ENCODE results near the gene KRTAP10-4. TPM values are rescaled to one million over a fixed set of nuclear protein-coding genes. Genes with fewer than 3 reads are reported as not detected.
"Not testable (repeated sequence)": the region's sequence is repeated elsewhere in the genome, so short reads cannot be mapped to it uniquely, and the experiment has no call there.

Gene KRTAP10-4
- total and polyA plus RNA-seq, 10 of the 15 experiments (the other 5 are each of a cell fraction or from before 2014, with no cell fraction given) = not detected

GRCh38 chr21:44558329-44558675, 15.2 kb upstream of the KRTAP10-4 start:
- H3K4me2 ChIP-seq (ENCODE audit: control insufficient read depth, insufficient read depth); H3K9me3 ChIP-seq (replicated peaks; ENCODE audit: control insufficient read depth, insufficient read depth, low read length); CTCF ChIA-PET; in situ Hi-C loops (cut with MboI); H3K4me1 ChIP-seq (ENCODE audit: control insufficient read depth, insufficient read depth, low read length); H3K9ac ChIP-seq (ENCODE audit: control insufficient read depth, insufficient read depth, low read length); H3K27ac ChIP-seq (ENCODE audit: control insufficient read depth, insufficient read depth); SMC1A ChIA-PET (ENCODE audit: uncharacterized antibody, unreplicated experiment); intact Hi-C loops (cut with micrococcal nuclease; ENCODE audit: unreplicated experiment); H3K27me3 ChIP-seq (replicated peaks in 1 of 2; ENCODE audit: control insufficient read depth in 2 of 2, insufficient read depth in 2 of 2, low read length in 1 of 2); H3K36me3 ChIP-seq (ENCODE audit: control insufficient read depth in 2 of 2, insufficient read depth in 2 of 2, low read length in 1 of 2); RAD21 ChIA-PET (ENCODE audit: unreplicated experiment); H3K4me3 ChIP-seq; POLR2A ChIA-PET; H4K20me1 ChIP-seq (ENCODE audit: control insufficient read depth, insufficient read depth); BruUV-seq (replicated peaks); H2AFZ ChIP-seq (ENCODE audit: control insufficient read depth, low read depth, low read length); DNase-seq (ENCODE audit: low read depth, low spot score); FAIRE-seq; H3K79me2 ChIP-seq (ENCODE audit: control insufficient read depth, insufficient read depth, low read length); ATAC-seq: not testable (repeated sequence)
- WGBS (ENCODE audit: insufficient coverage, insufficient replicate concordance, low lambda C conversion rate, missing lambda C conversion rate) = 25% methylated on average over 8 of the region's 10 CpGs

GRCh38 chr21:44558695-44559094, 14.8 kb upstream of the KRTAP10-4 start, which contains the start of gene KRTAP10-3:
Gene KRTAP10-3, minus strand, starts transcription at chr21:44558795. Its CDS starts 80 bp downstream, at chr21:44558715.
- Histone ChIP-seq H4K20me1 (ENCODE audit: control insufficient read depth, insufficient read depth) (no peaks in the 10 kb centered on the region), H3K4me1 (ENCODE audit: control insufficient read depth, insufficient read depth, low read length) (no peaks in the 10 kb centered on the region), H3K27ac (ENCODE audit: control insufficient read depth, insufficient read depth) (no peak within 1 kb of the TSS), H3K27me3 (replicated peaks in 1 of 2; ENCODE audit: control insufficient read depth in 2 of 2, insufficient read depth in 2 of 2, low read length in 1 of 2) (no peaks in the 10 kb centered on the region; a peak in 1 of 4 replicates), H3K9me3 (replicated peaks; ENCODE audit: control insufficient read depth, insufficient read depth, low read length) (no peaks in the 10 kb centered on the region; the same call in 2 of the 3 replicates), H3K4me2 (ENCODE audit: control insufficient read depth, insufficient read depth) (no peak within 1 kb of the TSS), H3K36me3 (ENCODE audit: control insufficient read depth in 2 of 2, insufficient read depth in 2 of 2, low read length in 1 of 2) (no peaks in the 10 kb centered on the region), H3K79me2 (ENCODE audit: control insufficient read depth, insufficient read depth, low read length) (no peaks in the 10 kb centered on the region), H2AFZ (ENCODE audit: control insufficient read depth, low read depth, low read length) (no peak within 1 kb of the TSS), H3K9ac (ENCODE audit: control insufficient read depth, insufficient read depth, low read length) (no peak within 1 kb of the TSS), H3K4me3 (no peak within 1 kb of the TSS)
- ChIA-PET POLR2A (no interaction called here), RAD21 (ENCODE audit: unreplicated experiment) (no interaction called here), SMC1A (ENCODE audit: uncharacterized antibody, unreplicated experiment) (no interaction called here), CTCF (no interaction called here)
- WGBS (ENCODE audit: insufficient coverage, insufficient replicate concordance, low lambda C conversion rate, missing lambda C conversion rate) = 24% methylated on average over 5 of the region's 5 CpGs
- DNase-seq (ENCODE audit: low read depth, low spot score) = no peak
- intact Hi-C loops (cut with micrococcal nuclease; ENCODE audit: unreplicated experiment) = no loop called here
- in situ Hi-C loops (cut with MboI) = no loop called here
- FAIRE-seq = no peak
- BruUV-seq (replicated peaks) = no TSS peak
- ATAC-seq = no peak
- TF ChIP-seq STAT3 (IDR thresholded peaks at IDR 0.05; ENCODE audit: low read depth, low read length) (no peak), IKZF1 (conservative IDR thresholded peaks at IDR 0.05) (no peak), ZNF384 (IDR thresholded peaks at IDR 0.05; ENCODE audit: borderline replicate concordance, low read depth, low read length) (no peak), KDM1A (IDR thresholded peaks at IDR 0.05; ENCODE audit: borderline replicate concordance) (no peak), SREBF2 (IDR thresholded peaks at IDR 0.05; ENCODE audit: low read length) (no peak), JUND (IDR thresholded peaks at IDR 0.05; ENCODE audit: low read depth, low read length) (no peak), ZNF274 (IDR thresholded peaks at IDR 0.05; ENCODE audit: insufficient read depth, insufficient read length) (no peak), MYC (IDR thresholded peaks at IDR 0.05; ENCODE audit: insufficient read depth, insufficient read length, insufficient replicate concordance, low read length, severe bottlenecking) (no peak), PKNOX1 (IDR thresholded peaks at IDR 0.05) (no peak), KLF5 (IDR thresholded peaks at IDR 0.05; ENCODE audit: partially characterized antibody) (no peak)

Measured in GM12878 (cell line).